ENCODE results near the gene NISCH. TPM values are rescaled to one million over a fixed set of nuclear protein-coding genes. Genes with fewer than 3 reads are reported as not detected.

Gene NISCH
- total RNA-seq, 1 experiment from 2014 or later, result 60.4 TPM

GRCh38 chr3:52406791-52407510 lies 48.5 kb upstream of the NISCH start:
- Histone ChIP-seq H2AFZ (ENCODE audit: low read length) (no peak overlapping the region), H3K9me2 (replicated peaks; ENCODE audit: low read length) (no peaks in the 10 kb centered on the region), H3K27ac (ENCODE audit: low read length) (no peak overlapping the region), H3K4me3 (ENCODE audit: low read length) (no peak overlapping the region), H3K79me2 (ENCODE audit: low read length) (peaks cover 39% of the 10 kb centered on the region), H3F3A (ENCODE audit: low read length, unreplicated experiment) (no peaks in the 10 kb centered on the region), H3K27me3 (ENCODE audit: low read length) (no peaks in the 10 kb centered on the region), H4K20me1 (ENCODE audit: low read length) (no peaks in the 10 kb centered on the region), H3K9ac (ENCODE audit: low read length) (no peak overlapping the region), H3K4me2 (ENCODE audit: low read length) (no peak overlapping the region), H3K9me3 (ENCODE audit: low read length) (no peaks in the 10 kb centered on the region), H3K36me3 (ENCODE audit: low read depth, low read length) (peaks cover 55% of the 10 kb centered on the region), H3K4me1 (ENCODE audit: insufficient read depth, low read length) (peaks cover 18% of the 10 kb centered on the region)
- intact Hi-C loops (cut with micrococcal nuclease), result no loop called here
- TF ChIP-seq CTCF (conservative IDR thresholded peaks at IDR 0.05; ENCODE audit: low read depth, low read length), result no peak
- TF ChIP-seq EZH2 (IDR thresholded peaks at IDR 0.05; ENCODE audit: low read length, unreplicated experiment), result no peak
- no peak for TF ChIP-seq EZH2phosphoT487 (IDR thresholded peaks at IDR 0.05; ENCODE audit: borderline replicate concordance, low read length)
- ATAC-seq (no peak), DNase-seq (no peak)
- POLR2A ChIA-PET (ENCODE audit: unreplicated experiment), result no interaction called here
- CTCF ChIA-PET, result no interaction called here
- BruUV-seq (replicated peaks), result no TSS peak

- CTCF ChIA-PET, result no interaction called here
Observed at GRCh38 chr3:52407779-52408178, 47.6 kb upstream of the NISCH start.

More at GRCh38 chr3:52407779-52408178, 47.6 kb upstream of the NISCH start:
- no TSS peak for BruUV-seq (replicated peaks)
- no peaks in the 10 kb centered on the region for H3F3A ChIP-seq (ENCODE audit: low read length, unreplicated experiment)
- no peak overlapping the region for H3K4me2 ChIP-seq (ENCODE audit: low read length)
- no peak overlapping the region for H3K9ac ChIP-seq (ENCODE audit: low read length)
- H3K79me2 ChIP-seq (ENCODE audit: low read length), result peaks cover 40% of the 10 kb centered on the region
- peaks cover 26% of the 10 kb centered on the region for H3K4me1 ChIP-seq (ENCODE audit: insufficient read depth, low read length)
- H3K27me3 ChIP-seq (ENCODE audit: low read length), result no peaks in the 10 kb centered on the region
- POLR2A ChIA-PET (ENCODE audit: unreplicated experiment), result no interaction called here
- DNase-seq, result no peak
- no peaks in the 10 kb centered on the region for H4K20me1 ChIP-seq (ENCODE audit: low read length)
- no peak for ATAC-seq
- H3K9me3 ChIP-seq (ENCODE audit: low read length), result no peaks in the 10 kb centered on the region
- intact Hi-C loops (cut with micrococcal nuclease), result no loop called here
- TF ChIP-seq CTCF (conservative IDR thresholded peaks at IDR 0.05; ENCODE audit: low read depth, low read length) (no peak), EZH2phosphoT487 (IDR thresholded peaks at IDR 0.05; ENCODE audit: borderline replicate concordance, low read length) (no peak), EZH2 (IDR thresholded peaks at IDR 0.05; ENCODE audit: low read length, unreplicated experiment) (no peak)
- no peak overlapping the region for H3K4me3 ChIP-seq (ENCODE audit: low read length)
- H3K36me3 ChIP-seq (ENCODE audit: low read depth, low read length), result peaks cover 48% of the 10 kb centered on the region
- H3K9me2 ChIP-seq (replicated peaks; ENCODE audit: low read length), result no peaks in the 10 kb centered on the region
- no peak overlapping the region for H2AFZ ChIP-seq (ENCODE audit: low read length)
- no peak overlapping the region for H3K27ac ChIP-seq (ENCODE audit: low read length)

All from PC-3 (cell line).